Measurements from ENCODE around the gene ACADL. TPM values are rescaled to one million over a fixed set of nuclear protein-coding genes. Genes with fewer than 3 reads are reported as not detected.

Gene ACADL
- total and polyA plus RNA-seq, 2 experiments from 2014 or later, result 0.37 TPM; not detected in 1

DNA sequence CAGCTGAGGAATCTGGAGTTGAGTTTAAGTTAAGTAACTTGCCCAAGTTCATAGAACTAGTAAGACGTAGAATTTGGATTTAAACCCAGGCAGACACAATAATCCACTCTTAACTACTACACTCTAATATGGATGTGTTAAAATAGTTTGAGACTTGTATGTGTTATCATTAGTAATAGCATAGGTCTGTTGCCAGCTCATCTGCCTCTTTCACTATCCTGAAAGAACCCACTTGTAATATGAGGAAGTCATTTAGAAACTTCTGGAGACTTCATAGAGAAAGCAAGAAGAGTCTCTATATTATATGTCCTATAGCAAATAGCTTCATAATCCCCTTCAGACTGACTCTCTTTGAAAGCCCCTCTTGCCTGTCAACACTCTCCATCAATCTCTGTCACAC lies 43.0 kb upstream of the ACADL start:
- Histone ChIP-seq H3K9me2 (ENCODE audit: insufficient read depth) (no peaks in the 10 kb centered on the region), H3K36me3 (ENCODE audit: insufficient read depth) (no peaks in the 10 kb centered on the region), H2AFZ (no peak overlapping the region), H3K4me2 (no peak overlapping the region), H3F3A (replicated peaks; ENCODE audit: low read depth) (no peaks in the 10 kb centered on the region), H3K79me2 (replicated peaks; ENCODE audit: insufficient read depth) (no peaks in the 10 kb centered on the region), H3K4me3 (no peak overlapping the region), H3K27me3 (ENCODE audit: insufficient read depth) (no peaks in the 10 kb centered on the region), H3K4me1 (ENCODE audit: insufficient read depth) (no peaks in the 10 kb centered on the region), H3K27ac (ENCODE audit: low read depth) (no peak overlapping the region), H4K20me1 (replicated peaks; ENCODE audit: insufficient read depth) (no peaks in the 10 kb centered on the region)
- Mint-ChIP-seq H3K9me3 (no peaks in the 10 kb centered on the region), H3K27ac (no peak overlapping the region), H3K4me3 (no peak overlapping the region), H3K27me3 (ENCODE audit: insufficient read depth, low read depth, poor library complexity) (no peaks in the 10 kb centered on the region), H3K36me3 (ENCODE audit: low read depth) (no peaks in the 10 kb centered on the region), H3K4me1 (no peaks in the 10 kb centered on the region)
- ATAC-seq, result no peak
- TF ChIP-seq ZNF331 (CRISPR knock-in tag; IDR thresholded peaks at IDR 0.05; ENCODE audit: low read depth) (no peak), JUNB (IDR thresholded peaks at IDR 0.05; ENCODE audit: unreplicated experiment) (no peak), POLR2AphosphoS5 (IDR thresholded peaks at IDR 0.05; ENCODE audit: low read depth) (no peak)
- no peak for DNase-seq (ENCODE audit: low spot score)

DNA sequence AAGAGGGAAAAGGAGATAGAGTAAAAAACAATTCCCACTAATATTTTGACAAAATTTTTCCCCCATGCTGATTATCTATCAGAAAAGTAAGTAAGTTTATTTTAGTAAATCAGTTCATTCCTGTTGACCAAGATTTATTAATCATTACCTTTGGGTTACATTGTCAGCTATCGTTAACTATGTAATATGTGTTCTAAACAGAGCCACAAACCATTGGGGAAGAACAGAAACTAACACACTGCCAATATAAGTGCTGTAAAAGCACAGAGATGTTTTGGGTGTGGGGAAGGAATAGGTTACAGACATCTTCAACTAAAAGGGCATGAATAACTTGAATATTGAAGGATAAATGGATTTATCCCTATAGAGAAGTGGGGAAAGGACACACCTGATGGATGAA lies 42.5 kb upstream of the ACADL start:
- Histone ChIP-seq H3K36me3 (ENCODE audit: insufficient read depth) (no peaks in the 10 kb centered on the region), H3K4me3 (no peak overlapping the region), H3K4me2 (no peak overlapping the region), H3K27ac (ENCODE audit: low read depth) (no peak overlapping the region), H3K4me1 (ENCODE audit: insufficient read depth) (no peaks in the 10 kb centered on the region), H3K27me3 (ENCODE audit: insufficient read depth) (no peaks in the 10 kb centered on the region), H2AFZ (no peak overlapping the region), H3K9me2 (ENCODE audit: insufficient read depth) (no peaks in the 10 kb centered on the region), H4K20me1 (replicated peaks; ENCODE audit: insufficient read depth) (no peaks in the 10 kb centered on the region), H3K79me2 (replicated peaks; ENCODE audit: insufficient read depth) (no peaks in the 10 kb centered on the region), H3F3A (replicated peaks; ENCODE audit: low read depth) (no peaks in the 10 kb centered on the region)
- H3K36me3 Mint-ChIP-seq (ENCODE audit: low read depth), result no peaks in the 10 kb centered on the region
- ATAC-seq, result no peak
- no peaks in the 10 kb centered on the region for H3K4me1 Mint-ChIP-seq
- TF ChIP-seq JUNB (IDR thresholded peaks at IDR 0.05; ENCODE audit: unreplicated experiment), result no peak
- TF ChIP-seq, protein P1, sequence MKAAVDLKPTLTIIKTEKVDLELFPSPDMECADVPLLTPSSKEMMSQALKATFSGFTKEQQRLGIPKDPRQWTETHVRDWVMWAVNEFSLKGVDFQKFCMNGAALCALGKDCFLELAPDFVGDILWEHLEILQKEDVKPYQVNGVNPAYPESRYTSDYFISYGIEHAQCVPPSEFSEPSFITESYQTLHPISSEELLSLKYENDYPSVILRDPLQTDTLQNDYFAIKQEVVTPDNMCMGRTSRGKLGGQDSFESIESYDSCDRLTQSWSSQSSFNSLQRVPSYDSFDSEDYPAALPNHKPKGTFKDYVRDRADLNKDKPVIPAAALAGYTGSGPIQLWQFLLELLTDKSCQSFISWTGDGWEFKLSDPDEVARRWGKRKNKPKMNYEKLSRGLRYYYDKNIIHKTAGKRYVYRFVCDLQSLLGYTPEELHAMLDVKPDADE (IDR thresholded peaks at IDR 0.05), result no peak
- TF ChIP-seq, protein P2, sequence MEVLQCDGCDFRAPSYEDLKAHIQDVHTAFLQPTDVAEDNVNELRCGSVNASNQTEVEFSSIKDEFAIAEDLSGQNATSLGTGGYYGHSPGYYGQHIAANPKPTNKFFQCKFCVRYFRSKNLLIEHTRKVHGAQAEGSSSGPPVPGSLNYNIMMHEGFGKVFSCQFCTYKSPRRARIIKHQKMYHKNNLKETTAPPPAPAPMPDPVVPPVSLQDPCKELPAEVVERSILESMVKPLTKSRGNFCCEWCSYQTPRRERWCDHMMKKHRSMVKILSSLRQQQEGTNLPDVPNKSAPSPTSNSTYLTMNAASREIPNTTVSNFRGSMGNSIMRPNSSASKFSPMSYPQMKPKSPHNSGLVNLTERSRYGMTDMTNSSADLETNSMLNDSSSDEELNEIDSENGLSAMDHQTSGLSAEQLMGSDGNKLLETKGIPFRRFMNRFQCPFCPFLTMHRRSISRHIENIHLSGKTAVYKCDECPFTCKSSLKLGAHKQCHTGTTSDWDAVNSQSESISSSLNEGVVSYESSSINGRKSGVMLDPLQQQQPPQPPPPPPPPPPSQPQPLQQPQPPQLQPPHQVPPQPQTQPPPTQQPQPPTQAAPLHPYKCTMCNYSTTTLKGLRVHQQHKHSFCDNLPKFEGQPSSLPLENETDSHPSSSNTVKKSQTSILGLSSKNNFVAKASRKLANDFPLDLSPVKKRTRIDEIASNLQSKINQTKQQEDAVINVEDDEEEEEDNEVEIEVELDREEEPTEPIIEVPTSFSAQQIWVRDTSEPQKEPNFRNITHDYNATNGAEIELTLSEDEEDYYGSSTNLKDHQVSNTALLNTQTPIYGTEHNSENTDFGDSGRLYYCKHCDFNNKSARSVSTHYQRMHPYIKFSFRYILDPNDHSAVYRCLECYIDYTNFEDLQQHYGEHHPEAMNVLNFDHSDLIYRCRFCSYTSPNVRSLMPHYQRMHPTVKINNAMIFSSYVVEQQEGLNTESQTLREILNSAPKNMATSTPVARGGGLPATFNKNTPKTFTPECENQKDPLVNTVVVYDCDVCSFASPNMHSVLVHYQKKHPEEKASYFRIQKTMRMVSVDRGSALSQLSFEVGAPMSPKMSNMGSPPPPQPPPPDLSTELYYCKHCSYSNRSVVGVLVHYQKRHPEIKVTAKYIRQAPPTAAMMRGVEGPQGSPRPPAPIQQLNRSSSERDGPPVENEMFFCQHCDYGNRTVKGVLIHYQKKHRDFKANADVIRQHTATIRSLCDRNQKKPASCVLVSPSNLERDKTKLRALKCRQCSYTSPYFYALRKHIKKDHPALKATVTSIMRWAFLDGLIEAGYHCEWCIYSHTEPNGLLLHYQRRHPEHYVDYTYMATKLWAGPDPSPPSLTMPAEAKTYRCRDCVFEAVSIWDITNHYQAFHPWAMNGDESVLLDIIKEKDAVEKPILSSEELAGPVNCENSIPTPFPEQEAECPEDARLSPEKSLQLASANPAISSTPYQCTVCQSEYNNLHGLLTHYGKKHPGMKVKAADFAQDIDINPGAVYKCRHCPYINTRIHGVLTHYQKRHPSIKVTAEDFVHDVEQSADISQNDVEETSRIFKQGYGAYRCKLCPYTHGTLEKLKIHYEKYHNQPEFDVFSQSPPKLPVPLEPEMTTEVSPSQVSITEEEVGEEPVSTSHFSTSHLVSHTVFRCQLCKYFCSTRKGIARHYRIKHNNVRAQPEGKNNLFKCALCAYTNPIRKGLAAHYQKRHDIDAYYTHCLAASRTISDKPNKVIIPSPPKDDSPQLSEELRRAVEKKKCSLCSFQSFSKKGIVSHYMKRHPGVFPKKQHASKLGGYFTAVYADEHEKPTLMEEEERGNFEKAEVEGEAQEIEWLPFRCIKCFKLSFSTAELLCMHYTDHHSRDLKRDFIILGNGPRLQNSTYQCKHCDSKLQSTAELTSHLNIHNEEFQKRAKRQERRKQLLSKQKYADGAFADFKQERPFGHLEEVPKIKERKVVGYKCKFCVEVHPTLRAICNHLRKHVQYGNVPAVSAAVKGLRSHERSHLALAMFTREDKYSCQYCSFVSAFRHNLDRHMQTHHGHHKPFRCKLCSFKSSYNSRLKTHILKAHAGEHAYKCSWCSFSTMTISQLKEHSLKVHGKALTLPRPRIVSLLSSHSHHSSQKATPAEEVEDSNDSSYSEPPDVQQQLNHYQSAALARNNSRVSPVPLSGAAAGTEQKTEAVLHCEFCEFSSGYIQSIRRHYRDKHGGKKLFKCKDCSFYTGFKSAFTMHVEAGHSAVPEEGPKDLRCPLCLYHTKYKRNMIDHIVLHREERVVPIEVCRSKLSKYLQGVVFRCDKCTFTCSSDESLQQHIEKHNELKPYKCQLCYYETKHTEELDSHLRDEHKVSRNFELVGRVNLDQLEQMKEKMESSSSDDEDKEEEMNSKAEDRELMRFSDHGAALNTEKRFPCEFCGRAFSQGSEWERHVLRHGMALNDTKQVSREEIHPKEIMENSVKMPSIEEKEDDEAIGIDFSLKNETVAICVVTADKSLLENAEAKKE (CRISPR knock-in tag; IDR thresholded peaks at IDR 0.05), result no peak
- no peak for TF ChIP-seq CREB1 (CRISPR knock-in tag; IDR thresholded peaks at IDR 0.05; ENCODE audit: low read depth)
- no peak for TF ChIP-seq STAT1 (IDR thresholded peaks at IDR 0.05; ENCODE audit: unreplicated experiment)
- no peak overlapping the region for H3K27ac Mint-ChIP-seq
- DNase-seq (ENCODE audit: low spot score), result no peak
- H3K27me3 Mint-ChIP-seq (ENCODE audit: insufficient read depth, low read depth, poor library complexity), result no peaks in the 10 kb centered on the region
- no peaks in the 10 kb centered on the region for H3K9me3 Mint-ChIP-seq
- no peak overlapping the region for H3K4me3 Mint-ChIP-seq
